ENCODE results near the gene SIAH3.

DNA sequence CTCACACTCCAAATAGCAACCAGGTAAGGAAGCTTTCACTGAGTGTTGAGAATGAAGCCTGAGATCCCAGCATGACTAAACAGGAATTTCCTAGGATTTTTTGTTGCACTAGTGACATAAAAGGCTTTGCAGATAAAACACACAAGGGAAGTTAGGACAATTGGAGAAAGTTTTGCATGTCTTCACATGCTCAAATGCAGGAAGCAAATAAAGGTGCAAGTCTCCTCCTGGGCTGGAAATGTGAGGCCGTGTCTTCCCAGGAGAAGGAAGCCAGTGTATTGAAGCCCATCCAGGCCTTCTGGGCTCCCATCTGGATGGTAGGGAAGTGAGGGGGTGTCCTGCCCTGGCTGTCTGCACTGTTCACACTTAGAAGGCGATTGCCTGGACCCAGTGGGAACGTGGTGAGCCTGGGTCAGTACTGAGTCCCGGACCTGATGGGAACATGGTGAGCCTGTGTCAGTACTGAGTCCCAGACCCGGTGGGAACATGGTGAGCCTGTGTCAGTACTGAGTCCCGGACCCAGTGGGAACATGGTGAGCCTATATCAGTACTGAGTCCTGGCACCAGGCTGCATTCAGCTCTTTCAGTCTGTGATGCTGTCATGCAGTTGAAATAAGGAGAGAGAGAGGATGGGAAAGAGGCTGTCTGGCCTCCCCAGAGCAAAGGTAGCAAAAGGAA, 38.7 kb downstream of the SIAH3 start:
- TF ChIP-seq CTCF (IDR thresholded peaks at IDR 0.05; ENCODE audit: borderline replicate concordance, extremely low read depth, low read length, poor library complexity, severe bottlenecking) (no peak), EZH2 (IDR thresholded peaks at IDR 0.05; ENCODE audit: borderline replicate concordance, low read depth, low read length, severe bottlenecking) (no peak)

Measured in DND-41 (cell line).